B cell (primary cell): ENCODE measurements around the gene SAMSN1.

Experiments used
- EZH2 ChIP-seq: IDR thresholded peaks from 2 replicates; pipeline ENCODE4 v1.6.1; 2012; ENCODE audit warnings: borderline replicate concordance, low read depth, mild to moderate bottlenecking, moderate library complexity, low read length; ENCODE audit not compliant: insufficient read depth, poor library complexity, severe bottlenecking
- TF ChIP-seq, protein P1 (sequence below): fragments of 200-600 bp; IDR thresholded peaks from one replicate; pipeline ENCODE4 v1.8.0; 2022; ENCODE audit warnings: antibody characterized with exemption, mild to moderate bottlenecking

DNA sequence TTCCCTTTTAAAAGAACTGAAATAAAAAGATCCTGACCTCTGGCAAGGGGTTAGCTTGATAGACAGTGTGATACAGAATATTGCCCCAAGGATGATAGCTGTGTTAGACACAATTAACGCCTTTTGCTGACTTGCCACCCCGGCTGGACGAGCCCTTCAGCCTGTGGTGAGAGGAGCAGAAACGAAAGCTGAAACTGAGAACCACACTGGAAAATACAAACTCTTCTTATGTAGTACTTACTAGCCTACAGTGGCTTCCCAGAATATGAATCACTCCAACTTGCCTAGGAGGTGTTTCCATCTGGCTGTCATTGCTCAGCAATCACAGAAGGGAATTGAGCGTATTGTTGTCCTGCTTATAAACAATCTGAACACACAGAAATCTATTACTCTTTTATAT is 22.9 kb downstream of the SAMSN1 start:
- TF ChIP-seq, protein P1, sequence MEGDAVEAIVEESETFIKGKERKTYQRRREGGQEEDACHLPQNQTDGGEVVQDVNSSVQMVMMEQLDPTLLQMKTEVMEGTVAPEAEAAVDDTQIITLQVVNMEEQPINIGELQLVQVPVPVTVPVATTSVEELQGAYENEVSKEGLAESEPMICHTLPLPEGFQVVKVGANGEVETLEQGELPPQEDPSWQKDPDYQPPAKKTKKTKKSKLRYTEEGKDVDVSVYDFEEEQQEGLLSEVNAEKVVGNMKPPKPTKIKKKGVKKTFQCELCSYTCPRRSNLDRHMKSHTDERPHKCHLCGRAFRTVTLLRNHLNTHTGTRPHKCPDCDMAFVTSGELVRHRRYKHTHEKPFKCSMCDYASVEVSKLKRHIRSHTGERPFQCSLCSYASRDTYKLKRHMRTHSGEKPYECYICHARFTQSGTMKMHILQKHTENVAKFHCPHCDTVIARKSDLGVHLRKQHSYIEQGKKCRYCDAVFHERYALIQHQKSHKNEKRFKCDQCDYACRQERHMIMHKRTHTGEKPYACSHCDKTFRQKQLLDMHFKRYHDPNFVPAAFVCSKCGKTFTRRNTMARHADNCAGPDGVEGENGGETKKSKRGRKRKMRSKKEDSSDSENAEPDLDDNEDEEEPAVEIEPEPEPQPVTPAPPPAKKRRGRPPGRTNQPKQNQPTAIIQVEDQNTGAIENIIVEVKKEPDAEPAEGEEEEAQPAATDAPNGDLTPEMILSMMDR, result no peak
- no peak for TF ChIP-seq EZH2
